Psoas muscle (tissue), 8 donors: ENCODE measurements around the gene CHRM5. TPM values are rescaled to one million over a fixed set of nuclear protein-coding genes. Genes with fewer than 3 reads are reported as not detected.

Experiments
- ATAC-seq, 4 donors: fragments of 200-7000 bp; cut with Tn5 transposase; one replicate each; pipeline ENCODE4 v1.9.1; 2020; ENCODE audit warnings: moderate library complexity in 3 of 4, mild to moderate bottlenecking in 2 of 4
- DNase-seq, 2 donors: peaks; one replicate each; pipeline ENCODE4 v3.0.0-alpha.2; 2020
- H3K27ac ChIP-seq: fragments of 200-600 bp; one replicate; pipeline ENCODE4 v1.8.0; 2022
- H3K27me3 ChIP-seq, 3 donors: fragments of 200-600 bp in 1 of 3; one replicate each; pipeline versions ENCODE4 v1.6.1 to v1.8.0; 2013 to 2022; ENCODE audit warnings: low read length in 2 of 3, mild to moderate bottlenecking in 2 of 3, moderate library complexity in 1 of 3; ENCODE audit not compliant: insufficient read depth in 3 of 3
- H3K36me3 ChIP-seq, 2 donors: fragments of 200-600 bp in 1 of 2; one replicate each; pipeline versions ENCODE4 v1.6.1 to v1.8.0; 2013 to 2022; ENCODE audit warnings: low read depth in 1 of 2, mild to moderate bottlenecking in 1 of 2, moderate library complexity in 1 of 2; ENCODE audit not compliant: insufficient read depth in 1 of 2
- H3K4me1 ChIP-seq: fragments of 200-600 bp; one replicate; pipeline ENCODE4 v1.8.0; 2022
- H3K4me3 ChIP-seq: fragments of 200-600 bp; one replicate; pipeline ENCODE4 v1.8.0; 2022; ENCODE audit warnings: mild to moderate bottlenecking
- H3K9me3 ChIP-seq: fragments of 200-600 bp; one replicate; pipeline ENCODE4 v1.8.0; 2022
- CTCF ChIP-seq: fragments of 200-600 bp; IDR thresholded peaks from one replicate; pipeline ENCODE4 v1.8.0; 2022; ENCODE audit warnings: antibody characterized with exemption
- WGBS, 3 donors: extraction: QIAGEN DNeasy Blood & Tissue Kit; methylation state at CpG; one replicate each; pipeline versions ENCODE4 v1.1.6 to v1.1.7; 2013; 5-methylcytosine and 5-hydroxymethylcytosine counted together
- intact Hi-C, 2 donors: fragments of 100-400 bp; cut with DNase I; formaldehyde crosslinking; loops; one replicate each; pipeline versions ENCODE4 v1.11.0 to v1.14.2; 2022
- polyA plus RNA-seq, 3 donors: library from polyadenylated mRNA; stranded (reverse); fragments of 200-250 nt; gene quantifications; one replicate each; pipeline ENCODE4 v1.2.3, GENCODE V29; 2013
- total RNA-seq, 4 donors: library from RNA; stranded (reverse); fragmentation: NEBNext Ultra II Directional in 2 of 4; extraction: Animal tissue kit (Norgen Biotek cat#: 25700) in 2 of 4; gene quantifications; one replicate each; pipeline versions ENCODE4 v1.2.1 to v1.2.4, GENCODE V29; 2021 to 2023
- donor health status: healthy with polysubstance abuse.
- donor health status: DM: no; HTN: no; CAD: no; lungs with moderate emphysema.
- donor health status: Bipolar disorder and iron deficiency.
- donor health status: healthy.
- donor health status: DM: yes; HTN: yes; CAD: no.
- donor health status: DM: no; HTN: no; CAD: no.
- donor health status: DM: no; HTN: no; CAD: no.
- donor health status: DM: yes; HTN: yes; CAD: no.

Gene CHRM5
- total and polyA plus RNA-seq, 7 donors, result under 0.01 to 0.04 TPM; not detected in 5

DNA sequence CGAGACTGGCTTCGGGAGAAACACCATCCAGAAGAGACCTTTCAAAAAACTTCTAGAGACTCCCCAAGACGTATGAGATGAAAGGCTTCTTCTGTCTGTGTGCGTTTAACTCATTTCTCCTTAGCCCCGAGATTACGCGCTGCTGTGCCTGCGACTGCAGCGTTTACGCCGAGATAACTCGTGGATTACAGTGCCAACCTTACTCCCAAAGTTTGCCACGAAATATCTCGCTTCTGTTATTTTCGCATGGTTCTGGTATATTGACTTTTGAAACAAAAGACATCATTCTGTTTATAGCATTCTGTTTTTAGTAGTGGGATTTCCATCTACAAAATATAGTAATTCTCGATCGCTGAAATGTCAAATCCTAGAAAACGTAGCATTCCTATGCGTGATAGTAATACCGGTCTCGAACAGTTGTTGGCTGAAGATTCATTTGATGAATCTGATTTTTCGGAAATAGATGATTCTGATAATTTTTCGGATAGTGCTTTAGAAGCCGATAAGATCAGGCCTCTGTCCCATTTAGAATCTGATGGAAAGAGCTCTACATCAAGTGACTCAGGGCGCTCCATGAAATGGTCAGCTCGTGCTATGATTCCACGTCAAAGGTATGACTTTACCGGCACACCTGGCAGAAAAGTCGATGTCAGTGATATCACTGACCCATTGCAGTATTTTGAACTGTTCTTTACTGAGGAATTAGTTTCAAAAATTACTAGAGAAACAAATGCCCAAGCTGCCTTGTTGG, 134.1 kb downstream of the CHRM5 start:
- no peaks in the 10 kb centered on the region for H3K36me3 ChIP-seq
- WGBS, 3 donors, result 18 to 19% (median 18%) methylated on average over 29 of the region's 29 CpGs

DNA sequence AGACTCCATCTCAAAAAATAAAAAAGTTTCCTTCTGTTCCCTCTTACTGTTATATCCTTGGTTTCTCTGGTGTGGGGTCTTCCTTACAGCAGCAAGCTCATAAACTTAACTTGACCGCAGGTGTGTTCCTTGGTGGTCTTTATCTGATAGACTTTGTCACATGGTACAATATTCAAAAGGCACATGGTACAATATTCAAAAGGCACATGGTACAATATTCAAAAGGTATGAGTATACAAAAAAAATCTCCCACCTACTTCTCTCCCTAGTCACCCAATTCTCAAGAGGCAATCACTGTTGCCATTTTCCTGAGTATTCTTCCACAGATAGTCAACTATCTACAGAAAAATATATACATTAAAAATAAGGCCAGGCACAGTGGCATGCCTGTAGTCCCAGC, 138.1 kb downstream of the CHRM5 start:
- Histone ChIP-seq H3K27ac (no peak overlapping the region), H3K4me1 (peaks cover 10% of the 10 kb centered on the region), H3K9me3 (no peaks in the 10 kb centered on the region), H3K36me3 (no peaks in the 10 kb centered on the region), H3K4me3 (no peak overlapping the region), H3K27me3 (no peaks in the 10 kb centered on the region)
- no peak for DNase-seq
- TF ChIP-seq CTCF, result no peak
- no peak for ATAC-seq
- WGBS, 3 donors, result 83 to 95% (median 94%) methylated on average over 1 of the region's 1 CpG
- intact Hi-C loops, result no loop called here

More for the DNA sequence above, 134.1 kb downstream of the CHRM5 start:
- Histone ChIP-seq H3K4me1 (peaks cover 32% of the 10 kb centered on the region), H3K4me3 (peak overlapping the region; percentile 93), H3K27ac (peak overlapping the region; percentile 93), H3K27me3 (no peaks in the 10 kb centered on the region), H3K9me3 (no peaks in the 10 kb centered on the region)
- no peak for TF ChIP-seq CTCF
- DNase-seq, result no peak
- intact Hi-C loops, result loop anchor here in 1 of 2 donors (5.0 kb wide), 2 partner anchors 40 to 240 kb away; partner anchors contain the start of genes NOP10 and NUTM1
- peak; percentile 52 to 58 (median 54) for ATAC-seq

DNA sequence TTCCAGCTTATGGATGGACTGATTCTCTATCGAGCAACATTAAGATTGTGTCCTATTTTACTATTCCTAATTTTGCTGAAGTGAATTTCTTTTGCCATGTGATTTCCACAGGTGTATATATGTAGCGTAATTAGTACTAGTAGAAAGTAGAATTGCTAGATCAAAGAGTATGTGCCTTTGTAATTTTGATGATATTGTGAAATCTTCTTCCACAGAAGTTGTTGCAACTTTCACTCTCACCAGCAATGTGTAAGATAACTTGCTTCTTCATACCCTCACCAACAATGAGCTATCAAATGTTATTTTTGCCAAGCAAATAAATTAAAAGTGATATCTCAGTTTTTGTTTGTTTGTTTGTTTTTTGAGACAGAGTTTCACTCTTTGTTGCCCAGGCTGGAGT, 139.0 kb downstream of the CHRM5 start:
- H3K4me1 ChIP-seq, result peaks cover 10% of the 10 kb centered on the region
- intact Hi-C loops, result no loop called here
- ATAC-seq, result no peak
- H3K9me3 ChIP-seq, result no peaks in the 10 kb centered on the region
- no peak overlapping the region for H3K27ac ChIP-seq
- H3K36me3 ChIP-seq, result no peaks in the 10 kb centered on the region
- 89 to 94% (median 90%) methylated on average over 2 of the region's 2 CpGs for WGBS, 3 donors
- DNase-seq, result no peak
- H3K27me3 ChIP-seq, result no peaks in the 10 kb centered on the region
- no peak overlapping the region for H3K4me3 ChIP-seq
- no peak for TF ChIP-seq CTCF

GRCh38 chr15:34109797-34110663, 141.7 kb downstream of the CHRM5 start:
- DNase-seq (no peak), ATAC-seq (no peak)
- Histone ChIP-seq H3K4me1 (no peaks in the 10 kb centered on the region), H3K27me3 (no peaks in the 10 kb centered on the region), H3K27ac (no peak overlapping the region), H3K9me3 (no peaks in the 10 kb centered on the region), H3K4me3 (no peak overlapping the region), H3K36me3 (no peaks in the 10 kb centered on the region)
- 75 to 78% (median 76%) methylated on average over 5 of the region's 5 CpGs for WGBS, 3 donors
- TF ChIP-seq CTCF, result peak; percentile 42
- intact Hi-C loops, result loop anchor here (2.0 to 5.0 kb wide), 2 partner anchors 101 to 102 kb away; partner anchors contain the start of gene KATNBL1 (in 2 of the 2)
